ENCODE data around the gene DNAJA3. TPM values are rescaled to one million over a fixed set of nuclear protein-coding genes. Genes with fewer than 3 reads are reported as not detected.

DNAJA3 gene
- total and polyA plus RNA-seq, 10 of the 15 experiments (the other 5 are each of a cell fraction or from before 2014, with no cell fraction given): 8.4 to 141 (median 60.8) TPM

- TF ChIP-seq, protein P1, sequence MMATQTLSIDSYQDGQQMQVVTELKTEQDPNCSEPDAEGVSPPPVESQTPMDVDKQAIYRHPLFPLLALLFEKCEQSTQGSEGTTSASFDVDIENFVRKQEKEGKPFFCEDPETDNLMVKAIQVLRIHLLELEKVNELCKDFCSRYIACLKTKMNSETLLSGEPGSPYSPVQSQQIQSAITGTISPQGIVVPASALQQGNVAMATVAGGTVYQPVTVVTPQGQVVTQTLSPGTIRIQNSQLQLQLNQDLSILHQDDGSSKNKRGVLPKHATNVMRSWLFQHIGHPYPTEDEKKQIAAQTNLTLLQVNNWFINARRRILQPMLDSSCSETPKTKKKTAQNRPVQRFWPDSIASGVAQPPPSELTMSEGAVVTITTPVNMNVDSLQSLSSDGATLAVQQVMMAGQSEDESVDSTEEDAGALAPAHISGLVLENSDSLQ (IDR thresholded peaks at IDR 0.05): peak; percentile 87
- TF ChIP-seq POLR2A (IDR thresholded peaks at IDR 0.05; ENCODE audit: low read depth, low read length): peak; percentile 99
- no peak for TF ChIP-seq JUNB (IDR thresholded peaks at IDR 0.05)
- TF ChIP-seq SMAD5 (IDR thresholded peaks at IDR 0.05; ENCODE audit: low read depth): peak; percentile 77
- no peak for TF ChIP-seq JUND (IDR thresholded peaks at IDR 0.05; ENCODE audit: low read depth, low read length)
- TF ChIP-seq SMARCA5 (IDR thresholded peaks at IDR 0.05): peak; percentile 87; the same call in 1 of the 2 replicates
- peak; percentile 80; the same call in 1 of the 2 replicates for TF ChIP-seq RB1 (IDR thresholded peaks at IDR 0.05; ENCODE audit: borderline replicate concordance)
- no peak for TF ChIP-seq ZZZ3 (IDR thresholded peaks at IDR 0.05; ENCODE audit: control insufficient read depth, insufficient read length, low read depth)
- no peak for TF ChIP-seq ATF3 (IDR thresholded peaks at IDR 0.05; ENCODE audit: borderline replicate concordance, extremely low read depth, low read depth, low read length)
- peak; percentile 50; the same call in 1 of the 2 replicates for TF ChIP-seq PML (IDR thresholded peaks at IDR 0.05; ENCODE audit: low read length)
- TF ChIP-seq, protein P2, sequence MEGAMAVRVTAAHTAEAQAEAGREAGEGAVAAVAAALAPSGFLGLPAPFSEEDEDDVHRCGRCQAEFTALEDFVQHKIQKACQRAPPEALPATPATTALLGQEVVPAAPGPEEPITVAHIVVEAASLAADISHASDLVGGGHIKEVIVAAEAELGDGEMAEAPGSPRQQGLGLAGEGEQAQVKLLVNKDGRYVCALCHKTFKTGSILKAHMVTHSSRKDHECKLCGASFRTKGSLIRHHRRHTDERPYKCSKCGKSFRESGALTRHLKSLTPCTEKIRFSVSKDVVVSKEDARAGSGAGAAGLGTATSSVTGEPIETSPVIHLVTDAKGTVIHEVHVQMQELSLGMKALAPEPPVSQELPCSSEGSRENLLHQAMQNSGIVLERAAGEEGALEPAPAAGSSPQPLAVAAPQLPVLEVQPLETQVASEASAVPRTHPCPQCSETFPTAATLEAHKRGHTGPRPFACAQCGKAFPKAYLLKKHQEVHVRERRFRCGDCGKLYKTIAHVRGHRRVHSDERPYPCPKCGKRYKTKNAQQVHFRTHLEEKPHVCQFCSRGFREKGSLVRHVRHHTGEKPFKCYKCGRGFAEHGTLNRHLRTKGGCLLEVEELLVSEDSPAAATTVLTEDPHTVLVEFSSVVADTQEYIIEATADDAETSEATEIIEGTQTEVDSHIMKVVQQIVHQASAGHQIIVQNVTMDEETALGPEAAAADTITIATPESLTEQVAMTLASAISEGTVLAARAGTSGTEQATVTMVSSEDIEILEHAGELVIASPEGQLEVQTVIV (IDR thresholded peaks at IDR 0.05; ENCODE audit: borderline replicate concordance, partially characterized antibody): no peak
- TF ChIP-seq BHLHE40 (IDR thresholded peaks at IDR 0.05; ENCODE audit: borderline replicate concordance in 1 of 2, low read depth in 2 of 2, low read length in 1 of 2): peak; percentile 38 to 90; a peak in 3 of 4 replicates
- TF ChIP-seq ZBTB33 (IDR thresholded peaks at IDR 0.05): 0 out of 2 replicates have a peak, but pooled peaks have one; percentile 38
- peak; percentile 73 for TF ChIP-seq LARP7 (IDR thresholded peaks at IDR 0.05)
- peak; percentile 66; the same call in 1 of the 2 replicates for TF ChIP-seq IKZF1 (conservative IDR thresholded peaks at IDR 0.05)
- no peak for TF ChIP-seq IRF5 (IDR thresholded peaks at IDR 0.05; ENCODE audit: borderline replicate concordance)
- no peak for TF ChIP-seq NFYA (IDR thresholded peaks at IDR 0.05; ENCODE audit: borderline replicate concordance, low read depth, low read length)
- TF ChIP-seq HCFC1 (IDR thresholded peaks at IDR 0.05; ENCODE audit: low read length): peak; percentile 36; the same call in 1 of the 2 replicates
- TF ChIP-seq, protein P3, sequence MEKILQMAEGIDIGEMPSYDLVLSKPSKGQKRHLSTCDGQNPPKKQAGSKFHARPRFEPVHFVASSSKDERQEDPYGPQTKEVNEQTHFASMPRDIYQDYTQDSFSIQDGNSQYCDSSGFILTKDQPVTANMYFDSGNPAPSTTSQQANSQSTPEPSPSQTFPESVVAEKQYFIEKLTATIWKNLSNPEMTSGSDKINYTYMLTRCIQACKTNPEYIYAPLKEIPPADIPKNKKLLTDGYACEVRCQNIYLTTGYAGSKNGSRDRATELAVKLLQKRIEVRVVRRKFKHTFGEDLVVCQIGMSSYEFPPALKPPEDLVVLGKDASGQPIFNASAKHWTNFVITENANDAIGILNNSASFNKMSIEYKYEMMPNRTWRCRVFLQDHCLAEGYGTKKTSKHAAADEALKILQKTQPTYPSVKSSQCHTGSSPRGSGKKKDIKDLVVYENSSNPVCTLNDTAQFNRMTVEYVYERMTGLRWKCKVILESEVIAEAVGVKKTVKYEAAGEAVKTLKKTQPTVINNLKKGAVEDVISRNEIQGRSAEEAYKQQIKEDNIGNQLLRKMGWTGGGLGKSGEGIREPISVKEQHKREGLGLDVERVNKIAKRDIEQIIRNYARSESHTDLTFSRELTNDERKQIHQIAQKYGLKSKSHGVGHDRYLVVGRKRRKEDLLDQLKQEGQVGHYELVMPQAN (conservative IDR thresholded peaks at IDR 0.05): peak; percentile 64
- peak; percentile 68; the same call in 1 of the 2 replicates for TF ChIP-seq CBX5 (IDR thresholded peaks at IDR 0.05; ENCODE audit: low read depth)
Measured at GRCh38 chr16:4475880-4476788, 50.5 kb downstream of the DNAJA3 start, which contains the start of gene HMOX2 (continued).

All from GM12878 (cell line).